ENCODE measurements around the gene GNAL. TPM values are rescaled to one million over a fixed set of nuclear protein-coding genes. Genes with fewer than 3 reads are reported as not detected.

Gene GNAL
- total RNA-seq, 1 experiment from 2014 or later, result 4.6 TPM

GRCh38 chr18:11847811-11848210 is 158.7 kb downstream of the GNAL start (continued):
- TF ChIP-seq POLR2AphosphoS5 (IDR thresholded peaks at IDR 0.05; ENCODE audit: low read depth, low read length) (no peak), POLR2A (IDR thresholded peaks at IDR 0.05; ENCODE audit: borderline replicate concordance, extremely low read depth, insufficient read depth, insufficient read length) (no peak), REST (IDR thresholded peaks at IDR 0.05; ENCODE audit: low read depth) (no peak), EZH2phosphoT487 (IDR thresholded peaks at IDR 0.05; ENCODE audit: borderline replicate concordance) (no peak), EZH2 (IDR thresholded peaks at IDR 0.05) (no peak), ZFX (IDR thresholded peaks at IDR 0.05) (no peak), SRF (IDR thresholded peaks at IDR 0.05; ENCODE audit: low read depth) (no peak), RAD21 (IDR thresholded peaks at IDR 0.05; ENCODE audit: low read depth) (no peak), CBX3 (IDR thresholded peaks at IDR 0.05; ENCODE audit: low read depth) (no peak)

GRCh38 chr18:11849279-11849678 is 160.2 kb downstream of the GNAL start:
- H3K36me3 ChIP-seq (ENCODE audit: control insufficient read depth in 1 of 2, insufficient read depth in 2 of 2, low read length in 2 of 2), result no peaks in the 10 kb centered on the region
- BruUV-seq (replicated peaks), result no TSS peak
- DNase-seq (ENCODE audit: low read depth, low spot score) (no peak), ATAC-seq (no peak)
- ChIA-PET CTCF (no interaction called here), RAD21 (ENCODE audit: low non-redundant PET in 1 of 2, low total read pairs in 2 of 2, uncharacterized antibody in 2 of 2, unreplicated experiment in 2 of 2) (interaction anchor here in 1 of 2 experiments (1.0 kb wide), 1 partner anchor 52 kb away, joined by 3 read pairs; no protein-coding TSS in a partner anchor), POLR2A (interaction anchor here (0.7 kb wide), 1 partner anchor 199 kb away, joined by 3 read pairs; no protein-coding TSS in a partner anchor)
- peak overlapping the region; percentile 87 for H3K4me2 ChIP-seq (ENCODE audit: low read length)
- no peaks in the 10 kb centered on the region for H3K9me3 ChIP-seq (ENCODE audit: control insufficient read depth in 1 of 2, insufficient read depth in 1 of 2, low read depth in 1 of 2, low read length in 2 of 2)
- no peak overlapping the region for H3K4me3 ChIP-seq (replicated peaks in 1 of 2; ENCODE audit: low read depth in 1 of 2, low read length in 2 of 2)
- H3K27ac ChIP-seq (ENCODE audit: low read depth, low read length), result no peak overlapping the region
- peaks cover 23% of the 10 kb centered on the region for H3K79me2 ChIP-seq (ENCODE audit: insufficient read depth, low read length)
- intact Hi-C loops (cut with micrococcal nuclease), result no loop called here
- no peaks in the 10 kb centered on the region; the same call in 1 of the 2 replicates for H3K9me2 ChIP-seq (ENCODE audit: insufficient read depth)
- TF ChIP-seq ZNF274 (IDR thresholded peaks at IDR 0.05; ENCODE audit: low read depth, low read length), result no peak
- TF ChIP-seq CBX3 (IDR thresholded peaks at IDR 0.05; ENCODE audit: low read depth), result no peak
- TF ChIP-seq EGR1 (IDR thresholded peaks at IDR 0.05; ENCODE audit: low read depth), result no peak
- peaks cover 18 to 38% of the 10 kb centered on the region in 2 experiments for H3K4me1 ChIP-seq (ENCODE audit: control insufficient read depth in 1 of 2, insufficient read depth in 2 of 2, low read length in 2 of 2)
- H3K27me3 ChIP-seq (ENCODE audit: insufficient read depth, low read length), result no peaks in the 10 kb centered on the region
- no peaks in the 10 kb centered on the region for H4K20me1 ChIP-seq (ENCODE audit: insufficient read depth)
- H2AFZ ChIP-seq (ENCODE audit: low read depth, low read length, poor library complexity, severe bottlenecking), result peak overlapping the region; percentile 89
- peak overlapping the region; percentile 84 for H3K9ac ChIP-seq (ENCODE audit: low read length)

All from HCT116 (cell line).